ENCODE measurements around the gene PRSS50.

The PRSS50 gene

GRCh38 chr3:46682974-46683373, 34.7 kb downstream of the PRSS50 start:
- ATAC-seq, result no peak

- no peak for ATAC-seq
Observed at GRCh38 chr3:46681856-46682540, 35.7 kb downstream of the PRSS50 start.

GRCh38 chr3:46681387-46681786, 36.3 kb downstream of the PRSS50 start:
- no peak for ATAC-seq

- ATAC-seq, result no peak
Observed at GRCh38 chr3:46680298-46680826, 37.3 kb downstream of the PRSS50 start.

GRCh38 chr3:46679681-46680080, 38.0 kb downstream of the PRSS50 start:
- no peak for ATAC-seq

GRCh38 chr3:46678280-46678679, 39.4 kb downstream of the PRSS50 start:
- no peak for ATAC-seq

GRCh38 chr3:46677411-46677726, 40.3 kb downstream of the PRSS50 start:
- ATAC-seq, result no peak

GRCh38 chr3:46676601-46677410, 40.9 kb downstream of the PRSS50 start:
- no peak for ATAC-seq

GRCh38 chr3:46675843-46676567, 41.7 kb downstream of the PRSS50 start:
- no peak for ATAC-seq

GRCh38 chr3:46675426-46675825, 42.2 kb downstream of the PRSS50 start:
- no peak for ATAC-seq

GRCh38 chr3:46674031-46674845, 43.4 kb downstream of the PRSS50 start:
- no peak for ATAC-seq

GRCh38 chr3:46673151-46674030, 44.3 kb downstream of the PRSS50 start:
- no peak for ATAC-seq

GRCh38 chr3:46672349-46672695, 45.3 kb downstream of the PRSS50 start:
- no peak for ATAC-seq

- no peak for ATAC-seq
Observed at GRCh38 chr3:46671541-46672348, 45.9 kb downstream of the PRSS50 start.

GRCh38 chr3:46670891-46671427, 46.7 kb downstream of the PRSS50 start:
- ATAC-seq, result no peak

- no peak for ATAC-seq
Observed at GRCh38 chr3:46670000-46670890, 47.4 kb downstream of the PRSS50 start.

- ATAC-seq, result no peak
Observed at GRCh38 chr3:46669191-46669999, 48.3 kb downstream of the PRSS50 start.

GRCh38 chr3:46668591-46668990, 49.1 kb downstream of the PRSS50 start:
- ATAC-seq, result no peak

All from activated CD4-positive, CD25-positive, alpha-beta regulatory T cell treated with anti-CD3 and anti-CD28 coated beads, Interleukin-2, amount 50 U/mL, for 24 hours (primary cell).